NCI-H82 (cell line): ENCODE measurements around the gene CIB2.
"Not testable (repeated sequence)": the region's sequence is repeated elsewhere in the genome, so short reads cannot be mapped to it uniquely, and the experiment has no call there.

Source experiments
- DNase-seq: peaks from one replicate; lab custom pipeline; 2025; lab: John Stamatoyannopoulos, UW

CIB2 gene

DNA sequence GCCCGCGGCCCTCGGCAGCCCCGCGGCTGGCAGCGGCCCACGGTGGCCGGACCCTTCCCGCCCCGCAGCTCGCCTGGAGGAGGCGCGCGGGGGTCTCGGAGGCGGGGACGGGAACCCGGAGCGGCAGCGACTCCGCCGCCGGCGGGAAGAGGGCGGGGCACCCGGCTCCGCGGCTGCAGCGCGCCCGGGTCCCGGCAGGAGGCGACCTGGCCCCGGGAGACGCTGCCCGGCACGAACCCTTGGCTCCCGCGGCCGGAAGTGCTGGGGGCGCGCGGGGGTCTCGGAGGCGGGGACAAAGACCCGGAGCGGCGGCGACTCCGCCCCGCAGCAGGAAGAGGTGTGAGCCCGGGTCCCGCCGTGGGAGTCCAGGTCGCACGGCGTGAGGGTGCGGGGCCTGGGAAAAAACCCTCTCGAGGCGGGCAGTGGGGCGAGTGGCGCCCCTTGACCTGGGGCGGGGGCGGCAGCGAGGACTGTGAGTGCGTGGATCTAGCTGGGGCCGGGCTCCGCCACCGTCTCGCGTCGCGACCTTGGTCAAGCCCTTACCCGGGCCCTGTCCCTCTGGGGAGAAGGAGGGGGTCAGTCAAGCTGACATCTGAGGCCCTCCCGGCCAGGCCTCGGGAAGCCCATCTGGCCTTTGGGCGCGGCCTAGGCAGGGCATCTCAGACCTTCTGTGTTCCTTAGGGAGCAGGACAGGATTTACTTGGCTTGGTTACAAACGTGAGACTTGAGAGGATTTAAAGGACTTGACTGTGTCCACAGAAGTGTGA is at the start of gene CIB2:
CIB2 (minus strand) TSS at position 151 of the 767 bp plus-strand sequence. CDS start 230 bp downstream, outside the sequence.
- DNase-seq: peak; percentile 90

DNA sequence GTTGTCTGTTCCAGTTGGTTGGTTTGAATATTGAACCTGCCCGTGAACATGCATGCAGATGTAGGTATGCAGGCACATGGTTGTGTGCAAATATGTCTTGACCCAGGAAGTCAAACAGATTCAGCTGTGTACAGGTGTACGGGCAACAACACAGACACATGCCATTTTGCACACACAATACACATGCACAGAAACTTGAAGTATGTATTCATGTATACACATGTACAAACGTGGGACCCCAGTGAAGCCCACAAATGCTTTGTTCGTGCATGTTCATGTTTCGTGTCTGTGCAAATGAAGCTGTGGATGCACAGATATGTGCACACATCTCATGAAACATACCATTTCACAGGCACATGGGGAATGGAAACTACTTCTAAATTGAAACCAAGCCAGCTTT is 48.7 kb upstream of the CIB2 start:
- no peak for DNase-seq

- no peak for DNase-seq
These were observed 48.1 kb upstream of the CIB2 start for GRCh38 chr15:78179286-78179840.

- no peak for DNase-seq
These were observed 46.8 kb upstream of the CIB2 start for GRCh38 chr15:78178064-78178463.

- peak; percentile 76 for DNase-seq
These were observed 46.2 kb upstream of the CIB2 start for GRCh38 chr15:78177447-78177873.

- DNase-seq: no peak
These were observed 44.1 kb upstream of the CIB2 start for GRCh38 chr15:78175330-78175729.

GRCh38 chr15:78174401-78174800 is 43.2 kb upstream of the CIB2 start:
- no peak for DNase-seq

DNA sequence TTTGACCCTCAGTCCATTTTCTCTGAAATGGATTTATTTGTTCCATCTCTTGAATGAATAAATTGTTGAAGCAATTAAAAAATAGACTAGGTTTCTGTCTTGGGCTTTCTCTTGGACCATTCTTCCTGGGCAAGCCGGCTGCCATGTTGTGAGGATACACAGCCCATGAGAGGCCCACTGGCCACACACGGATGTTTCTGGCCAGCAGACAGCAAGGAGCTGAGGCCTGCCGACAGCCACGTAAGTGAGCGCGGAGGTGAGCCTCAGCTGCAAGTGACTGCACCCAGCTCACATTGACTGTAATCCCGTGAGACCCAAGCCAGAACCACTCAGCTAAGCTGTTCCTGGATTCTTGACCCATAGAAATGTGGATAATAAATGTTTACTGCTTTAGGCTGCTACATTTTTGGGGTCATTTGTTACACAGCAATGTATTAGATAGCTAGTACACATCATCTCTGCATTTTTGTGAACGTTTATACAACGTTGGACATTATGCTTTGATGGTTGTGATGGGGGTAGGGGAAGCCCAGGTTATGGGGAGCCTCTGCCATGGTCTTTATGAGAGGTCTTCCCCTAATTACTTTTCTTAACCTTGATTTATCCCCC is 40.7 kb upstream of the CIB2 start:
- DNase-seq: no peak

DNA sequence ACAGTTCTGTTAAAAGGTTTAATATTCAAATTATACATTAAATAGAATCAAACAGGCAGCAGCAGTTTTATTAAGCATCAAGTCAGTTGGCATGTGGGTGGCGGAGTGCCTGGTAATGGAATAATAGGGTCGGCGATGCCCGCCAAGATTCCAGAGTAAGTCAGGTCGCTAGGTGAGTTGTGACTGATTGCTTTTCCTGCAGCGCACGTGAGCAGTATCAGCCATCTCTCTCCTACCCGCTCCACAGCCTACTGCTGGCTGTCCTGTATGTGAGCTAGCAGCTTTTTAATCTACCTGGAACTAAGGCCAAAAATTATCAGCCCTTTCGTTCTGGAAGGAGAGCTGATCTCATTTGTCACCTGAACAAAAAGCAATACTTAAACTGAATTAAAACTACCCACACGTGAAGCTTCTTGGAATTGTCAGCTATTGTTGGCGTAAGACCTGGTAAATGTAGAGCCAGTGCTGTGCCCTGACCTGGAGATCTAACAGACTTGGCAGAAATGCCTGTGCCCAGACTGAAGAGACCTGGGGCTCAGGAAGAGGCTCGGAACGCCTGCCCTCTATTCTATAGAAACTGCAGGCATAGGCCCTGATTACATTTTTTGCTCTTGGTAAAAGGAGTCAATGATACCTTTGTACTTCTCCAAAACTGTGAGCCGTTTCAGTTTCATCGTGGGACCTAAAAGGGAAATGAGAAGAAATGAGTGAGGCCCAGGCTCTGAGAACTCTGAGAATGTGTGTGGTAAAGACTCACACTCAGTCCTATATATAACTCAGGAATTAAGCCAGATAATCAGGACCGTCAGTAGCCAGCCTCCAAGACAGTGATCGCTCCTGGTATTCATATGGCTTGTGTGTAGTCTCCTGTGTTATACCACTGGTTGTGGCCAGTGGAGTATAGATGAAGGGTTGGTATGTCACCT is 39.9 kb upstream of the CIB2 start:
- DNase-seq: no peak

GRCh38 chr15:78168608-78169007 is 37.4 kb upstream of the CIB2 start:
- no peak for DNase-seq

DNA sequence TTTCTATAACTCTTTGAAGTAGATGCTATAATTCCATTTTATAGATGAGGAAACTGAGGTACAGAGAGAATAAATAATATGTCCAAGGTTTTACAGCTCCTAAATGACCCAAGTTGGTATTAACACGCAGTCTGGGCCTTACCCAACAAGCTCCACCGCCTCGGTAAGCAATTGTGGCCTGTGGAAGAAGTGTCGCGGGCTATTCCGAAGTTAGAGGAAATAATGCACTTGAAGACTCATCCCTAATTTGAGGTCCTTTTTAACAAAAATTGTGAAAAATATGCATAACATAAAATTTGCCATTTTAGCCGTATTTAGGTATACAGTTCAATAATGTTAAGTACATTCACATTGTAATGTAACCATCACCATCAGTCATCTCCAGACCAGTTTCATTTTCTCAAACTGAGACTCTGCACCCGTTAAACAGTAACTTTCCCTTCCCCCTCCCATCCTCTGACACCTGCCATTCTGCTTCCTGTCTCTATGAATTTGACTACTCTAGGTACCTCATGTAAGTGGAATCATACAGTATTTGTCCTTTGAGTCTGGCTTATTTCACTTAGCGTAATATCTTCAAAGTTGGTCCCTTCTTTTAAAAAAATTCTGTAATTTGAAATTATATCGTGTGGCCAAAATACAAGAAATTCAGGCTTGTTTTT is 36.1 kb upstream of the CIB2 start:
- DNase-seq: no peak

DNA sequence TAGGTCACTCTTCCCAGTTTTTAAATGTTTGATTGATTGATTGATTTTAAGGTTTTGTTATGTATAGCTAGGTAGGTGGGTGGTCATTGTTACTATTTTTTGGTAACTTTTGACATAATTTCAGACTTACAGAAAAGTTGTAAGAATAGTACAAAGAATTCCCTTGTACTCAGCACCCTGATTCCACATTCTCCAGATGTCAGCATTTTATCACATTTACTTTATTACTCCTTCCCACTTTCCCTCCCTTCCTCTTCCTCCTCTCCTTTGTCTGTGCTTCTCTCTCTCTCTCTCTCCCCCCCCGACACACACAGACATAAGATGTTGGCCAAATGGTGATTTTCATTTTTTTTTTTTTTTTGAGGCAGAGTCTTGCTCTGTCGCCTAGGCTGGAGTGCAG is 32.8 kb upstream of the CIB2 start:
- DNase-seq: no peak

DNA sequence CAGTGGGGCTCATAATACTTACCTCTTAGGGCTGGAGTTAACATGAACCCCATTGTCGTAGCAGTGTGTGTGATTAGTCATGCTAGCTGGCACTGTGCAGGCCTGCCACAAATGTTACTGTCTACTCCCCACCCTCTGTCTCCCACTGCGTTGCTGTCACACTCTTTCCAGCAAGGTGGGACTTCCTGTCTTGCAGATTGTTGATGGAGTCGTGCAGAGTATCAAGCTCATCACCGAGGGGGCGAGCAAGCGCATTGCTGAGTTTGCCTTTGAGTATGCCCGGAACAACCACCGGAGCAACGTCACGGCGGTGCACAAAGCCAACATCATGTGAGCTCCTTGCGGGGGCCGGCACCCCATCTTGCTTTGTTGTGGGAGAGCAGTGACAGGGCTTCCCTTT is 30.8 kb upstream of the CIB2 start:
- no peak for DNase-seq

GRCh38 chr15:78159395-78159794 is 28.1 kb upstream of the CIB2 start:
- no peak for DNase-seq

- no peak for DNase-seq
These were observed 26.0 kb upstream of the CIB2 start for GRCh38 chr15:78157203-78157602.

- DNase-seq: no peak
These were observed 25.4 kb upstream of the CIB2 start for GRCh38 chr15:78156653-78157052.

- DNase-seq: no peak
These were observed 24.2 kb upstream of the CIB2 start for GRCh38 chr15:78155355-78155939.

DNA sequence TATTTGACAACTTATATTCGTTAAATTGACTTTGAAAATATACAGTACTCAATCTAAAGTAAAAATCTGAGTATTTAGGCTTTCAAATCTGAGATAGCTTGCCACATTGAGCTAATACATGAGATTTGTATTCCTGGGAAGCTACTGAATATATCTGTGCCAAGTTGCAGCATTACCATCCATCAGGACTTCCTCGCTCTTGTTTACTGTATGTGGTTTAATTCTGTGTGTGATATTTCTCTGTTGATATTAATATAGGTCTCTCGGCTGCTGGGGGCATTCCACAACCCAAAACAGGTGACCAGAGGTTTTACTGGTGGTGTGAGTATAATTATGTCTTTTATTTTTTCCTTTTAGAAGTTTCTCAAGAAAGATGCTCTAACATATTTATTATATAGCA is 23.7 kb upstream of the CIB2 start:
- no peak for DNase-seq

GRCh38 chr15:78151075-78151474 is 19.8 kb upstream of the CIB2 start:
- not testable (repeated sequence) for DNase-seq

DNA sequence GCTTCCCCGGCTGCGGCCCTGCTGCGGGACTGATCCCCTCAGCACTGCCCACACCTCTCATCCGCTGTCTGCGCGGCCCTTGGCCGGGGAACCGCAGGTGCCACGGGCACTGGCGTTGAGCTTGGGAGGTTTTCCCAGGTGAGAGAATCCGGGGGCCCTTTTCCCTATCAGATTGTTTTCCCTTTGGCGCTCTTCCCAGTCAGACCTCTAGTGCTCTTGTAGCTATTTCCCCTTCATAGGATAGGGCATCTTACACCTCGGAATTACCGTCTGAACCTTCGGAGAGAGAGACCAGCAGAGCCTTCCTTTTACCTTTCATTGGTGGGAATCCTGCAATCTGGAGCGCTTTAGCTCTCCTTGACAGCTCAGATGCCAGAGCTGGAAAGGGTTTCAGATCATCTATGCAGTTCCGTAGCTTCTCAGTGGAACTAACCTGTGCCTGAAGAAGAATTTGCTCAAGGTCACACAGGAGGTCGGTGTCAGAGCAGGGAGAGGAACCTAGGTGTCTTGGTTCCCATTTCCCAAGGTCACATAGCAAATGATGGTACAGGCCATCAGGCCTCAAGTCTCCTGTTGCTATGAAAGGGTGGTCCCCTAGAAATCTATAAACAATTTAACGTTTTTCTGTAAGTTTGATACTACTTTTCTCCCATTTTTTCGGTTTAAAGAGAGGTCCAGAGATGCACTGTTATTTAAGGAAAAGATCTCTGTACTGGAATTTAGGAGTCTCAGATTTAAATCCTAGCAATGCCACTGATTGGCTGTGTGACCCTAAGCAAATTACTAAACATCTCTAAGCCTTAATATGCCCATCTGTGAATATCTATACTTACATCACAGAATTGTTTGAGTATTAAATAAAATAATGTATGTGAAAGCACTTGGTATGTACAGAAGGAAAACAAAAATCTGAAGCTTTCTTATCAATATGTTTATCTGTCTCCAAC is 18.8 kb upstream of the CIB2 start:
- DNase-seq: peak; percentile 33
